Iris pigment epithelial cell (primary cell): Measurements from ENCODE around the gene COL3A1.

Source experiments
- DNase-seq: peaks from one replicate; pipeline ENCODE4 v3.0.0-alpha.2; 2011; ENCODE audit warnings: low read depth

Gene COL3A1

DNA sequence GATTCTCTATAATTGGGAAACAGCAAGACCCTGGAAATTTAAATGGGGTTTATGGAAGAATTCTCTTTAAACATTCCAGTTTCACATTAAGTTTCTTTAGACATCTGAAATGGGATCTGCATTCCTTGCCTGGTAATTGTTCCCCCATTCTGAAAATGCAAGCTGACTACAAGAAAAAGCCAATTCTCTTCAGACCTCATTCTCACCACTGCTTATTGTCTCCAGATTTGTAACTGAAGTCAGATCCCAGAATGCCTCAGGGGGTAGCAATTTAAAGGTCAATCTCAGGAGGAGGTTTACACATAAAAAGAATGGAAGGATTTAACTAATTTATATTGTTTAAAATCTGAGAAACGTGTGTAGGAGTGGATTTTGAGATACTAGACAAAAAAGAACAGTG lies 41.2 kb downstream of the COL3A1 start:
- no peak for DNase-seq

DNA sequence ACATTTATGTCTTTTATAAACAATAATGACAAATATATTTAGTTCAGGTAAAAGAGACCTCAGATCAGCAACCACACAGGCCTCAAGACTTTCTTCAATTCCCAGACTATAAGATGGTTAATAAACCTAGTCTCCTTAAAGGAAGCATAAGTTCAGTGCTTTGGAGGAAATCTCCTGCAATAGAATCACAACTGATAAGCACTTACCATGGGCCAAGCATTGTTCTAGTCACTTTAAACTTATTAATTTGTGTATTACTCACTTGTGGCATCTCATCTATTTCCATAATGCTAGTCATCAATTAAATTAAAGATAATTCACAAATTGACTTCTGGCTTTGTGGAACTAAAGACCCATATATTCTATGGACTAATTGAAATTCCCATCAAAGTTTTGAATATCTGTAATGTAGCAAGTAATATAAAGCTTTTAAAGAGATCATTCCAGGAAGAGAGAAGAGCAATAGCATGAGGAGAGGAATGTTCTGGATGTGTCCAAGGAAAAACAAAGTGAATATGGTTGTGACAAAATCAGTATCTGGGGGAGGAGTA lies 42.2 kb downstream of the COL3A1 start:
- no peak for DNase-seq

- DNase-seq = peak; percentile 74
These were observed 44.5 kb downstream of the COL3A1 start for GRCh38 chr2:189018631-189019030.

- DNase-seq = no peak
These were observed 46.0 kb downstream of the COL3A1 start for GRCh38 chr2:189020179-189020578.

DNA sequence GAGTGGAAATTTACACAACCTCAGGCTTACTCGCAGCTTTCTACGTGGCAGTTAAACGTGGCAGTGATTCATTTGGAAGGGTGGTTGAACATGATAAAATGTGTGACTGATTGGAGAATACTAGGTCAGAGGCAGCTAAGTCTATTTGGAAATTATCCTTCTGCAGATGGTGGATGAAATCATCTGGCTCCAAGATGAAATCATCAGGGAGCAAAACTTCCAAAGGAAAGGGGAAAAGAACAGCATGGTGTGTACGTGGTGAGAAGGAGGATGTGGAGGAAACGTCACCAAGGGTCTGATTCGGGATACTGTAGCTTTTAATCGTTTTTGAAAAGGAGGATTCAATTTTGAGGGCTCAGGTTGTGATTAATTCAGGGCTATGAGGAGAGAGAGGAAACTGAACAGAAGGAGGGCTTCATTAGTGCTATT lies 47.9 kb downstream of the COL3A1 start:
- DNase-seq = peak; percentile 96

DNA sequence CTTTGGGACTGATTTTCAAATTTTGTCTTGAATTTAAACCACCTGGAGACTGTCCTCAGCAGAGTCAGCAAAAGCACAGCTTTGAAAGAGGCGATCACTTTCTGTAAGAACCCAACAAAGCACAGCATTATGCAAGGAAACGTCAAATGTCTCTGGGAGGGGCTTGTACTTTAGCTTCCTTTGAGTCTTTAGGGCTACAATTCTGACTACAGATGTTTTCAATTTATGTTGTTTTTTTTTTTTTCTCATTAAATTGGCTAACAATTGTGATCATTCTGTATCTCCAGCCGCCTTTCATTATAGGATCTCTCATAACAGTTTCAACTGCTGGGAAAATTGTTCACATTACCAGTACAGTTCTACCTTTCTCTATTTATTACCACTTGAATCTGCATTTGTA lies 48.3 kb downstream of the COL3A1 start:
- DNase-seq = peak; percentile 75

DNA sequence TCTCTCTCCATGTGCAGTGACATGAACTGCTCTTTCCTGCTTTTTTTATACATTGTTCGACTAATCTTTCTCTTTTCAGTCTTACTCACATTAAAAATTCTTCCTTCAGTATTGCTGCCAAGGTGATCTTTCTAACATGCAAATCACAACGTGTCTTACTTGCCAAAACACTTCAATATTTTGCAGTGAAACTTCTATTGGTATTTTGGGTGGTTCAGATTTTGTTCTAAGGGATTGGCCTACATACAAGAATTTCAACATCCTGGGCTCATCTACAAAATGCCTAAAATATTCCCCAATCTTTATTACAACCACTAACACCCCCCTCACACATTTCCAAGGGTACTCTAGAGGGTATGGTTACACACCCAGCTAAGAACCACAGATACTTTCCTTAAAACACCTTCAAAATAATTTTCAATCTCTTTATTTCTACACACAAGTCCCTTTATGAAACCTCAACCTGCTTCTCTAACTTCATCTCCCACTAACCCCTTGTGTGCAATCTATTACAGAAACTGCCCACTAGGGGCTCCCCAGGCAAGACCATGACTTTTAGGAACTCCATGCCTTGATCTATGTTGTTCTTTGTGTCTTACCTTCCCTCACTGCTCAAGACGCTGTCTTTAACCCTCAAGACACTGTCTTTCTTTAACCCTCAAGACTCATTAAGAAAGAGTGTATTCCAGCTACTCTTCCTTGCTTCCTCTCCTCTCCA lies 50.9 kb downstream of the COL3A1 start:
- no peak for DNase-seq

- peak; percentile 45 for DNase-seq
These were observed 63.3 kb downstream of the COL3A1 start for GRCh38 chr2:189037518-189037917.

DNA sequence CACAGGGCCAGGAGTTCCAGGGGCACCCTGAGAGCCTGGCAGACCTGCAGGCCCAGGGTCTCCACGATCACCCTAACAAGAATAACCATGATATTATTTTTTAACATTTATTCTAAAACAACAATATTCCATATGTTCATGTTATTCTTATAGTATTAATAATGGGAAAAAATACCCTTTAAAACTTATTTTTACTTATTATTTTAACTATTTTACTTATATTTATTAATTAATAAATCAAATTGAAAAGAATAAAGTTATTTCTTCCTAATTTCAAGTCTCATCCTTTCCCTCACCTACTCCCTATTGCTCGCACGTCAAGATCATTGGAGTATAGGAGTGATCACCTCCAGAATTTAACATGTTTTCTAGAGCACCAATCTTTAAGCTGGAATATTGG lies 71.7 kb downstream of the COL3A1 start:
- no peak for DNase-seq

GRCh38 chr2:189046320-189046719 lies 72.1 kb downstream of the COL3A1 start:
- DNase-seq = no peak

GRCh38 chr2:189047171-189047888 lies 73.2 kb downstream of the COL3A1 start:
- DNase-seq = no peak

DNA sequence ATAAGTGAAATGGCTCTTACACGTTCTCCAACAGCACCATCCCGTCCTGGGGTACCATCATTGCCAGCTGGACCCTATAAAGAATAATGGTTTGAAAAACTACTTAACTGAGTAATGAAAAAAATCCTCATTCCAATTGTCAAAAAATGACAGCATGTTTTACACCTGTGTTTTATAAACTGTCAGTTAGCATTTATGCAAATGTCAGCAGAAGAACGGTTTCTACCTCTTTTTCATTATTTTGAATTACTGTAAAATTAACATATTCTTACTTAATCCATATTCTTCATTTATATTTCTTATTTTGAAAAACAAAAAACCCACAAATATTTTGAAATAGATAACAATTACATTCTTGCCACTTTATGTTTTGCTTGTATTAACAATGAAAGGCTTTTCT lies 74.0 kb downstream of the COL3A1 start:
- no peak for DNase-seq

- DNase-seq = peak; percentile 79
These were observed 75.6 kb downstream of the COL3A1 start for GRCh38 chr2:189049709-189050164.

GRCh38 chr2:189050165-189050712 lies 76.1 kb downstream of the COL3A1 start:
- no peak for DNase-seq

- DNase-seq = no peak
These were observed 82.3 kb downstream of the COL3A1 start for GRCh38 chr2:189056200-189057106.

DNA sequence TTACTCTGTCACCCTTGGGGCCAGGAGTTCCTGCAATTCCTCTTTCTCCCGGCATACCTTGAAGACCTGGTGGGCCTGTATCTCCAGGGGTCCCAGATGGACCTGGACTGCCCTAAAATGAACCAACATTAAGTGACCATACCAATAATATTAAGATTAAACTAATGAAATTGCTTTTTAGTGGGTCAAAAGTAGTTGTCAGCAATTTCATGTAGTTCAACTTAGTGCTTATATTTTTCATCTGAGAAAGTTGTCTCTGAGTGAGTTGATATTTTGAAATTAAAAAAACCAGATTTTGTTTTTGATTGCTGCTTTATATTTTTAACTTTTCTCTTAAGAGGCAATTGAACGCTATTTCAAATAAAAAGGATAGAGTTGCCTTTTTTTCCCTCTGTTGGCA lies 83.1 kb downstream of the COL3A1 start:
- no peak for DNase-seq

GRCh38 chr2:189060096-189060642 lies 86.0 kb downstream of the COL3A1 start:
- DNase-seq = peak; percentile 40
